OCI-LY1 (cell line): ENCODE results near the gene PLEKHM3.

Experiments used
- CTCF ChIP-seq: fragments of 200-600 bp; sonication (generic), shearing (Covaris generic); IDR thresholded peaks from 2 replicates; pipeline ENCODE4 v1.5.1; 2017; ENCODE audit warnings: mild to moderate bottlenecking, antibody characterized with exemption, low read length, moderate library complexity, mixed read lengths
- EZH2 ChIP-seq: fragments of 200-600 bp; sonication (generic), shearing (Covaris generic); IDR thresholded peaks from 2 replicates; pipeline ENCODE4 v1.8.0; 2017; ENCODE audit warnings: borderline replicate concordance, mixed run types, mild to moderate bottlenecking, antibody characterized with exemption, low read length, moderate library complexity, mixed read lengths

GRCh38 chr2:208040199-208041171 is 15.2 kb upstream of the PLEKHM3 start:
- TF ChIP-seq CTCF (peak; percentile 80), EZH2 (no peak)
